Endodermal cell (in vitro differentiated cells): ENCODE measurements around the gene ANKDD1A. TPM values are rescaled to one million over a fixed set of nuclear protein-coding genes. Genes with fewer than 3 reads are reported as not detected.

Experiments used
- DNase-seq: peaks from one replicate; pipeline ENCODE4 v3.0.0-alpha.2; 2017
- H3K27ac ChIP-seq: 2 replicates; pipeline ENCODE4 v1.5.1; 2013; ENCODE audit warnings: mild to moderate bottlenecking, low read depth, low read length, moderate library complexity
- H3K27me3 ChIP-seq: 2 replicates; pipeline ENCODE4 v1.6.1; 2013; ENCODE audit warnings: mild to moderate bottlenecking, low read length, moderate library complexity; ENCODE audit not compliant: insufficient read depth, control insufficient read depth, poor library complexity, severe bottlenecking
- H3K36me3 ChIP-seq: 2 replicates; pipeline ENCODE4 v1.7.0; 2013; ENCODE audit warnings: mild to moderate bottlenecking, low read length, moderate library complexity; ENCODE audit not compliant: control insufficient read depth, insufficient read depth
- H3K4me1 ChIP-seq: one replicate; pipeline ENCODE4 v1.7.0; 2013; ENCODE audit warnings: low read length; ENCODE audit not compliant: control insufficient read depth, insufficient read depth
- H3K4me3 ChIP-seq: 2 replicates; pipeline ENCODE4 v1.5.1; 2013; ENCODE audit warnings: mild to moderate bottlenecking, low read length, moderate library complexity
- H3K9ac ChIP-seq: 2 replicates; pipeline ENCODE4 v1.6.1; 2013; ENCODE audit warnings: mild to moderate bottlenecking, low read length, moderate library complexity; ENCODE audit not compliant: poor library complexity, severe bottlenecking; ENCODE audit errors: extremely low read depth
- H3K9me3 ChIP-seq: 2 replicates; pipeline ENCODE4 v1.6.1; 2013; ENCODE audit warnings: mild to moderate bottlenecking, low read length, moderate library complexity; ENCODE audit not compliant: control insufficient read depth
- H3K27ac Mint-ChIP-seq: 2 replicates; pipeline ENCODE4 v1.8.0; 2020; ENCODE audit warnings: mixed read lengths
- H3K27me3 Mint-ChIP-seq: 2 replicates; pipeline ENCODE4 v1.8.0; 2021; ENCODE audit warnings: mild to moderate bottlenecking, mixed read lengths; ENCODE audit not compliant: insufficient read depth
- H3K36me3 Mint-ChIP-seq: 2 replicates; pipeline ENCODE4 v1.8.0; 2020; ENCODE audit warnings: low read depth, mixed read lengths
- H3K4me1 Mint-ChIP-seq: 2 replicates; pipeline ENCODE4 v1.8.0; 2020; ENCODE audit warnings: mixed read lengths
- H3K4me3 Mint-ChIP-seq: 2 replicates; pipeline ENCODE4 v1.8.0; 2020; ENCODE audit warnings: mild to moderate bottlenecking, moderate library complexity, mixed read lengths
- H3K9me3 Mint-ChIP-seq: 2 replicates; pipeline ENCODE4 v1.8.0; 2020; ENCODE audit warnings: mild to moderate bottlenecking, mixed read lengths
- CTCF ChIP-seq: fragments of 200-600 bp; sonication (generic); conservative IDR thresholded peaks from 2 replicates; pipeline ENCODE4 v1.5.0; 2021; ENCODE audit warnings: antibody characterized with exemption, mild to moderate bottlenecking
- WGBS, 2 experiments: methylation state at CpG; one replicate each; pipeline versions ENCODE4 v1.1.5 to v1.1.7; 2013; ENCODE audit warnings: missing lambda C conversion rate in 2 of 2, mixed read lengths in 1 of 2; ENCODE audit not compliant: insufficient coverage in 1 of 2, insufficient read length in 1 of 2; 5-methylcytosine and 5-hydroxymethylcytosine counted together
- total RNA-seq, 2 donors: library from RNA; stranded (reverse); fragmentation: NEBNext Ultra II Directional in 1 of 2; extraction: Animal tissue kit (Norgen Biotek cat#: 25700) in 1 of 2; gene quantifications; 2 replicates in 1 of 2; 3 replicates in 1 of 2; pipeline ENCODE4 v1.2.1, GENCODE V29; 2021

Gene ANKDD1A
- total RNA-seq, 2 donors from 2014 or later = 22.5 to 30.0 TPM

- WGBS, 2 experiments = 87 to 95% methylated on average over 5 to 6 of the region's 6 CpGs
- no peak overlapping the region for H3K9ac ChIP-seq
- no peaks in the 10 kb centered on the region for H3K27me3 ChIP-seq
- no peak for TF ChIP-seq CTCF
- H3K4me1 ChIP-seq = no peaks in the 10 kb centered on the region
- Mint-ChIP-seq H3K27me3 (no peaks in the 10 kb centered on the region), H3K36me3 (peaks cover 72% of the 10 kb centered on the region), H3K27ac (no peak overlapping the region), H3K4me1 (no peaks in the 10 kb centered on the region), H3K9me3 (peaks cover 16% of the 10 kb centered on the region), H3K4me3 (no peak overlapping the region)
- no peaks in the 10 kb centered on the region for H3K9me3 ChIP-seq
- peaks cover 84% of the 10 kb centered on the region for H3K36me3 ChIP-seq
- H3K27ac ChIP-seq = no peak overlapping the region
- no peak for DNase-seq
- H3K4me3 ChIP-seq = no peak overlapping the region
Observed at GRCh38 chr15:64950888-64951287, 39.2 kb downstream of the ANKDD1A start.

GRCh38 chr15:64951777-64952418, 40.2 kb downstream of the ANKDD1A start:
- Histone ChIP-seq H3K27me3 (no peaks in the 10 kb centered on the region), H3K9ac (no peak overlapping the region), H3K36me3 (peaks cover 80% of the 10 kb centered on the region), H3K27ac (no peak overlapping the region), H3K4me3 (no peak overlapping the region), H3K9me3 (no peaks in the 10 kb centered on the region), H3K4me1 (no peaks in the 10 kb centered on the region)
- peaks cover 70% of the 10 kb centered on the region for H3K36me3 Mint-ChIP-seq
- peaks cover 16% of the 10 kb centered on the region for H3K9me3 Mint-ChIP-seq
- DNase-seq = no peak
- no peaks in the 10 kb centered on the region for H3K27me3 Mint-ChIP-seq
- 93 to 97% methylated on average over 2 of the region's 2 CpGs for WGBS, 2 experiments
- no peak overlapping the region for H3K4me3 Mint-ChIP-seq
- H3K27ac Mint-ChIP-seq = no peak overlapping the region
- no peak for TF ChIP-seq CTCF
- no peaks in the 10 kb centered on the region for H3K4me1 Mint-ChIP-seq

DNA sequence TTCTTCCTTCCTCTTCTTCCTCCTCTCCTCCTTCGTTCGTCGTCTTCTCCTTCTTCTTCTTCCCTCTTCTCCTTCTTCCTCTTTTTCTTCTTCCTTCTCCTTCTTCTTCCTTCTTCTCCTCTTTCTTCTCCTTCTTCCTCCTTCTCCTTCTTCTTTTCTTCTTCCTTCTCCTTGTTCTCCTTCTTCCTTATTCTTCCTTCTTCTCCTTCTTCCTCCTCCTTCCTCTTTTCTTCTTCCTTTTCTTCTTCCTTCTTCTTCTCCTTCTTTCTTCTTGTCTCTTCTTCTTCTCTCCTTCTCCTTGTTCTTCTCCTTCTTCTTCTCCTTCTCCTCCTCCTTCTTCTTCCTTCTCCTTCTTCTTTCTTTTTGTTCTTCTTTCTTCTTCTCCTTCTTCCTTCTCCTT, 42.7 kb downstream of the ANKDD1A start:
- Histone ChIP-seq H3K27me3 (no peaks in the 10 kb centered on the region), H3K4me1 (no peaks in the 10 kb centered on the region), H3K27ac (no peak overlapping the region), H3K36me3 (peaks cover 80% of the 10 kb centered on the region), H3K9ac (no peak overlapping the region), H3K9me3 (no peaks in the 10 kb centered on the region), H3K4me3 (no peak overlapping the region)
- Mint-ChIP-seq H3K27me3 (no peaks in the 10 kb centered on the region), H3K4me1 (no peaks in the 10 kb centered on the region), H3K9me3 (peaks cover 16% of the 10 kb centered on the region), H3K27ac (no peak overlapping the region), H3K4me3 (no peak overlapping the region), H3K36me3 (peaks cover 66% of the 10 kb centered on the region)
- DNase-seq = no peak
- WGBS, 2 experiments = 95 to 100% methylated on average over 2 of the region's 3 CpGs
- no peak for TF ChIP-seq CTCF
